H9 (cell line): Measurements from ENCODE around the gene CALHM4. TPM values are rescaled to one million over a fixed set of nuclear protein-coding genes. Genes with fewer than 3 reads are reported as not detected.

Experiments used
- DNase-seq: peaks from one replicate; pipeline ENCODE4 v3.0.0-alpha.2; 2017
- H2AFZ ChIP-seq: one replicate; pipeline ENCODE4 v1.6.1; 2013; ENCODE audit warnings: mild to moderate bottlenecking, low read length, control low read depth, moderate library complexity
- H2AK5ac ChIP-seq: 2 replicates; pipeline ENCODE4 v1.6.1; 2013; ENCODE audit warnings: low read length, control low read depth, mixed read lengths; ENCODE audit not compliant: insufficient read length
- H2BK120ac ChIP-seq: one replicate; pipeline ENCODE4 v1.6.1; 2013; ENCODE audit warnings: low read depth, mild to moderate bottlenecking, low read length, control low read depth, inconsistent platforms; ENCODE audit not compliant: poor library complexity, severe bottlenecking
- H2BK12ac ChIP-seq: 2 replicates; pipeline ENCODE4 v1.6.1; 2013; ENCODE audit warnings: low read length, control low read depth, mixed read lengths, low read depth; ENCODE audit not compliant: insufficient read length
- H2BK15ac ChIP-seq: 2 replicates; pipeline ENCODE4 v1.6.1; 2013; ENCODE audit warnings: low read depth, low read length, control low read depth
- H2BK20ac ChIP-seq: one replicate; pipeline ENCODE4 v1.6.1; 2013; ENCODE audit warnings: low read depth, mild to moderate bottlenecking, low read length, control low read depth, inconsistent platforms; ENCODE audit not compliant: poor library complexity, severe bottlenecking
- H2BK5ac ChIP-seq: 2 replicates; pipeline ENCODE4 v1.6.1; 2013; ENCODE audit warnings: low read length, control low read depth, mixed read lengths; ENCODE audit not compliant: insufficient read length
- H3K14ac ChIP-seq: 2 replicates; pipeline ENCODE4 v1.6.1; 2013; ENCODE audit warnings: low read length, control low read depth; ENCODE audit not compliant: insufficient read depth
- H3K18ac ChIP-seq: 2 replicates; pipeline ENCODE4 v1.6.1; 2013; ENCODE audit warnings: low read depth, mild to moderate bottlenecking, mixed read lengths, low read length, control low read depth; ENCODE audit not compliant: insufficient read length
- H3K23ac ChIP-seq: 2 replicates; pipeline ENCODE4 v1.6.1; 2013; ENCODE audit warnings: low read length, control low read depth, mixed read lengths, low read depth; ENCODE audit not compliant: insufficient read length
- H3K23me2 ChIP-seq: 2 replicates; pipeline ENCODE4 v1.6.1; 2013; ENCODE audit warnings: low read depth, mild to moderate bottlenecking, mixed read lengths, low read length, control low read depth; ENCODE audit not compliant: insufficient read length, poor library complexity, severe bottlenecking
- H3K27ac ChIP-seq: 2 replicates; pipeline ENCODE4 v1.5.1; 2013; ENCODE audit warnings: low read length, control low read depth, mixed read lengths, low read depth; ENCODE audit not compliant: insufficient read length
- H3K27me3 ChIP-seq: 2 replicates; pipeline ENCODE4 v1.6.1; 2013; ENCODE audit warnings: low read length, control low read depth, inconsistent platforms; ENCODE audit not compliant: insufficient read depth
- H3K4ac ChIP-seq: 2 replicates; pipeline ENCODE4 v1.6.1; 2013; ENCODE audit warnings: low read depth, mild to moderate bottlenecking, control low read depth, inconsistent platforms, low read length, moderate library complexity
- H3K4me1 ChIP-seq: 2 replicates; pipeline ENCODE4 v1.6.1; 2013; ENCODE audit warnings: low read length, control low read depth, inconsistent platforms; ENCODE audit not compliant: insufficient read depth
- H3K4me2 ChIP-seq: 2 replicates; pipeline ENCODE4 v1.6.1; 2013; ENCODE audit warnings: low read length, control low read depth, mixed read lengths; ENCODE audit not compliant: insufficient read length, insufficient read depth
- H3K56ac ChIP-seq: 2 replicates; pipeline ENCODE4 v1.6.1; 2013; ENCODE audit warnings: low read depth, mild to moderate bottlenecking, mixed read lengths, low read length, control low read depth; ENCODE audit not compliant: insufficient read length
- H3K79me1 ChIP-seq: 2 replicates; pipeline ENCODE4 v1.6.1; 2013; ENCODE audit warnings: low read depth, mild to moderate bottlenecking, moderate library complexity, low read length, control low read depth, inconsistent platforms; ENCODE audit not compliant: insufficient read depth, poor library complexity, severe bottlenecking
- H3K79me2 ChIP-seq: 2 replicates; pipeline ENCODE4 v1.6.1; 2013; ENCODE audit warnings: low read length, control low read depth, inconsistent platforms; ENCODE audit not compliant: insufficient read depth
- H3K9ac ChIP-seq: 2 replicates; pipeline ENCODE4 v1.6.1; 2013; ENCODE audit warnings: low read length, control low read depth, mixed read lengths; ENCODE audit not compliant: insufficient read length; ENCODE audit errors: extremely low read depth
- H3K9me3 ChIP-seq: one replicate; pipeline ENCODE4 v1.6.1; 2013; ENCODE audit warnings: low read depth, low read length, inconsistent platforms; ENCODE audit not compliant: control insufficient read depth
- H3T11ph ChIP-seq: one replicate; pipeline ENCODE4 v1.6.1; 2013; ENCODE audit warnings: mild to moderate bottlenecking, low read length, control low read depth, inconsistent platforms
- H4K20me1 ChIP-seq: one replicate; pipeline ENCODE4 v1.6.1; 2013; ENCODE audit not compliant: control insufficient read depth, insufficient read length, insufficient read depth
- H4K5ac ChIP-seq: 2 replicates; pipeline ENCODE4 v1.6.1; 2013; ENCODE audit warnings: low read depth, mild to moderate bottlenecking, mixed read lengths, low read length, control low read depth; ENCODE audit not compliant: insufficient read length
- H4K8ac ChIP-seq: replicated peaks from 2 replicates; pipeline ENCODE4 v1.6.1; 2013; ENCODE audit warnings: low read length, control low read depth, mixed read lengths, low read depth; ENCODE audit not compliant: insufficient read length
- H4K91ac ChIP-seq: 2 replicates; pipeline ENCODE4 v1.6.1; 2013; ENCODE audit warnings: low read depth, mild to moderate bottlenecking, moderate library complexity, mixed read lengths, low read length, control low read depth; ENCODE audit not compliant: insufficient read length
- H3K27ac Mint-ChIP-seq, 3 experiments: 2 replicates in 2 of 3; 3 replicates in 1 of 3; pipeline ENCODE4 v1.8.0; 2020 to 2021; ENCODE audit warnings: mixed read lengths in 3 of 3, mild to moderate bottlenecking in 1 of 3, moderate library complexity in 1 of 3
- H3K27me3 Mint-ChIP-seq: 2 replicates; pipeline ENCODE4 v1.8.0; 2021; ENCODE audit warnings: low read depth, mild to moderate bottlenecking, moderate library complexity, mixed read lengths
- H3K36me3 Mint-ChIP-seq, 3 experiments: 2 replicates in 2 of 3; 3 replicates in 1 of 3; pipeline ENCODE4 v1.8.0; 2020 to 2021; ENCODE audit warnings: low read depth in 3 of 3, mixed read lengths in 3 of 3; ENCODE audit not compliant: insufficient read depth in 1 of 3
- H3K4me1 Mint-ChIP-seq, 2 experiments: 2 replicates each; pipeline ENCODE4 v1.8.0; 2020; ENCODE audit warnings: mixed read lengths in 2 of 2
- H3K4me3 Mint-ChIP-seq, 2 experiments: 2 replicates in 1 of 2; 3 replicates in 1 of 2; pipeline ENCODE4 v1.8.0; 2020 to 2021; ENCODE audit warnings: mild to moderate bottlenecking in 2 of 2, mixed read lengths in 2 of 2, moderate library complexity in 1 of 2
- H3K9me3 Mint-ChIP-seq, 2 experiments: 2 replicates in 1 of 2; 3 replicates in 1 of 2; pipeline ENCODE4 v1.8.0; 2020; ENCODE audit warnings: mild to moderate bottlenecking in 2 of 2, mixed read lengths in 2 of 2, moderate library complexity in 1 of 2
- CTCF ChIP-seq: fragments of 200-600 bp; sonication (generic); conservative IDR thresholded peaks from 3 replicates; pipeline ENCODE4 v1.8.0; 2021; ENCODE audit warnings: antibody characterized with exemption, mild to moderate bottlenecking
- WGBS: extraction: QIAGEN DNeasy Blood & Tissue Kit; methylation state at CpG from one replicate; pipeline ENCODE4 v1.1.7; 2013; ENCODE audit warnings: missing lambda C conversion rate, low lambda C conversion rate, mixed read lengths; ENCODE audit not compliant: insufficient read length; ENCODE audit errors: extremely low coverage; 5-methylcytosine and 5-hydroxymethylcytosine counted together
- total RNA-seq: library from RNA; stranded (reverse); gene quantifications from 2 replicates; pipeline ENCODE4 v1.2.1, GENCODE V29; 2021

CALHM4 gene
- total RNA-seq, 1 experiment from 2014 or later = not detected

GRCh38 chr6:116530436-116530835, 23.1 kb upstream of the CALHM4 start:
- no CpG with 5 or more reads among the region's 2 CpGs for WGBS
- H3K4ac ChIP-seq = no peak overlapping the region
- Mint-ChIP-seq H3K9me3 (no peaks in the 10 kb centered on the region), H3K27ac (no peak overlapping the region), H3K4me1 (peaks cover 39% of the 10 kb centered on the region in 2 experiments), H3K4me3 (no peak overlapping the region), H3K27me3 (no peaks in the 10 kb centered on the region), H3K36me3 (no peaks in the 10 kb centered on the region)
- no peak for DNase-seq
- peaks cover 8% of the 10 kb centered on the region; the same call in 1 of the 2 replicates for H3K4me1 ChIP-seq
- no peak overlapping the region for H3K4me2 ChIP-seq
- no peaks in the 10 kb centered on the region for H3K27me3 ChIP-seq
- H3K27ac ChIP-seq = no peak overlapping the region
- no peak overlapping the region for H2BK120ac ChIP-seq
- no peak overlapping the region for H4K8ac ChIP-seq
- H3K18ac ChIP-seq = no peak overlapping the region
- TF ChIP-seq CTCF = no peak
- no peak overlapping the region for H2BK5ac ChIP-seq
- H4K5ac ChIP-seq = no peak overlapping the region
- no peak overlapping the region for H2AK5ac ChIP-seq
- no peak overlapping the region for H4K91ac ChIP-seq
- H3K56ac ChIP-seq = no peak overlapping the region
- no peaks in the 10 kb centered on the region for H3K79me1 ChIP-seq
- no peaks in the 10 kb centered on the region for H3K23me2 ChIP-seq
- no peak overlapping the region for H2BK15ac ChIP-seq
- H3K9ac ChIP-seq = no peak overlapping the region
- no peak overlapping the region for H3T11ph ChIP-seq
- H3K9me3 ChIP-seq = no peaks in the 10 kb centered on the region
- H2AFZ ChIP-seq = no peak overlapping the region
- H3K14ac ChIP-seq = no peak overlapping the region
- no peaks in the 10 kb centered on the region for H3K79me2 ChIP-seq
- no peak overlapping the region for H2BK12ac ChIP-seq
- H2BK20ac ChIP-seq = no peak overlapping the region
- H4K20me1 ChIP-seq = no peaks in the 10 kb centered on the region
- no peak overlapping the region for H3K23ac ChIP-seq
